ENCODE results near the gene ITGB5. TPM values are rescaled to one million over a fixed set of nuclear protein-coding genes. Genes with fewer than 3 reads are reported as not detected.
A peak's percentile ranks its signal among the peaks of the same experiment; 100 is the strongest.

Gene ITGB5
- polyA plus RNA-seq, 3 donors = 0.68 to 1.2 (median 1.0) TPM

DNA sequence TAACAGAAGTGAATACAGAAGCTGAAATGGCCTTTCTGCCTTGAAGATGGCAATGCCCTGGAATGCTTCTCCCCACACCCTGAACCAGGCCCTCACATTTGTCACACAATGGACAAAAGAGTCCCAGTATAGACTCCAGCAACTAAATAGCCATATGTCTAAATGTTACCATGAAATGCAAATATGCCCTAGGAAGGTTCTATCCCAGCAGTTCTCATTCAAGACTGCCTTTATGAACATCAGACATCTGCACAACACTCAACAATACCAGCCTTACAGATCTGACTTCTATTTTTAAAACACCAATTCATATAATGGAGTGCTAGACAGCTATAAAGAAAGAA lies 7.9 kb downstream of the ITGB5 start:
- Histone ChIP-seq H4K20me1 (ENCODE audit: insufficient read depth, low read length) (no peaks in the 10 kb centered on the region), H3K9ac (ENCODE audit: insufficient read depth, low read length, poor library complexity, severe bottlenecking) (no peak overlapping the region), H2AFZ (ENCODE audit: insufficient read depth, low read depth, low read length, poor library complexity, severe bottlenecking) (no peak overlapping the region), H3K4me1 (ENCODE audit: control insufficient read depth in 1 of 2, insufficient read depth in 2 of 2, low read length in 2 of 2) (peaks cover 35 to 47% of the 10 kb centered on the region in 2 donors), H3K27ac (ENCODE audit: low read depth in 1 of 2, low read length in 2 of 2) (no peak overlapping the region), H3K36me3 (replicated peaks in 1 of 2; ENCODE audit: control insufficient read depth in 1 of 2, insufficient read depth in 2 of 2, low read length in 2 of 2) (no peaks in the 10 kb centered on the region), H3K27me3 (ENCODE audit: control insufficient read depth in 2 of 2, insufficient read depth in 2 of 2, low read length in 2 of 2) (peaks cover 0 to 3% of the 10 kb centered on the region in 2 donors), H3K4me2 (replicated peaks; ENCODE audit: extremely low read depth, low read length, poor library complexity, severe bottlenecking) (no peak overlapping the region), H3K9me3 (replicated peaks in 1 of 2; ENCODE audit: control insufficient read depth in 1 of 2, insufficient read depth in 1 of 2, low read length in 2 of 2) (no peaks in the 10 kb centered on the region), H3K4me3 (replicated peaks in 1 of 3; ENCODE audit: low read depth in 2 of 3, low read length in 3 of 3) (no peak overlapping the region), H3K79me2 (ENCODE audit: insufficient read depth, low read length) (no peaks in the 10 kb centered on the region)
- TF ChIP-seq, protein P1, sequence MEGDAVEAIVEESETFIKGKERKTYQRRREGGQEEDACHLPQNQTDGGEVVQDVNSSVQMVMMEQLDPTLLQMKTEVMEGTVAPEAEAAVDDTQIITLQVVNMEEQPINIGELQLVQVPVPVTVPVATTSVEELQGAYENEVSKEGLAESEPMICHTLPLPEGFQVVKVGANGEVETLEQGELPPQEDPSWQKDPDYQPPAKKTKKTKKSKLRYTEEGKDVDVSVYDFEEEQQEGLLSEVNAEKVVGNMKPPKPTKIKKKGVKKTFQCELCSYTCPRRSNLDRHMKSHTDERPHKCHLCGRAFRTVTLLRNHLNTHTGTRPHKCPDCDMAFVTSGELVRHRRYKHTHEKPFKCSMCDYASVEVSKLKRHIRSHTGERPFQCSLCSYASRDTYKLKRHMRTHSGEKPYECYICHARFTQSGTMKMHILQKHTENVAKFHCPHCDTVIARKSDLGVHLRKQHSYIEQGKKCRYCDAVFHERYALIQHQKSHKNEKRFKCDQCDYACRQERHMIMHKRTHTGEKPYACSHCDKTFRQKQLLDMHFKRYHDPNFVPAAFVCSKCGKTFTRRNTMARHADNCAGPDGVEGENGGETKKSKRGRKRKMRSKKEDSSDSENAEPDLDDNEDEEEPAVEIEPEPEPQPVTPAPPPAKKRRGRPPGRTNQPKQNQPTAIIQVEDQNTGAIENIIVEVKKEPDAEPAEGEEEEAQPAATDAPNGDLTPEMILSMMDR (IDR thresholded peaks at IDR 0.05) = no peak
- Mint-ChIP-seq H3K27me3 (ENCODE audit: low read depth in 3 of 3) (peaks cover 11 to 16% (median 13%) of the 10 kb centered on the region in 3 donors), H3K36me3 (no peaks in the 10 kb centered on the region), H3K9me3 (peaks cover 0 to 4% (median 0%) of the 10 kb centered on the region in 7 donors), H3K4me3 (peak overlapping the region in 1 of 2 donors; percentile 77), H3K27ac (peak overlapping the region in 2 of 7 donors; percentile 5 to 18), H3K4me1 (peaks cover 45% of the 10 kb centered on the region)
- no peak for DNase-seq
- intact Hi-C loops (cut with micrococcal nuclease) = no loop called here

DNA sequence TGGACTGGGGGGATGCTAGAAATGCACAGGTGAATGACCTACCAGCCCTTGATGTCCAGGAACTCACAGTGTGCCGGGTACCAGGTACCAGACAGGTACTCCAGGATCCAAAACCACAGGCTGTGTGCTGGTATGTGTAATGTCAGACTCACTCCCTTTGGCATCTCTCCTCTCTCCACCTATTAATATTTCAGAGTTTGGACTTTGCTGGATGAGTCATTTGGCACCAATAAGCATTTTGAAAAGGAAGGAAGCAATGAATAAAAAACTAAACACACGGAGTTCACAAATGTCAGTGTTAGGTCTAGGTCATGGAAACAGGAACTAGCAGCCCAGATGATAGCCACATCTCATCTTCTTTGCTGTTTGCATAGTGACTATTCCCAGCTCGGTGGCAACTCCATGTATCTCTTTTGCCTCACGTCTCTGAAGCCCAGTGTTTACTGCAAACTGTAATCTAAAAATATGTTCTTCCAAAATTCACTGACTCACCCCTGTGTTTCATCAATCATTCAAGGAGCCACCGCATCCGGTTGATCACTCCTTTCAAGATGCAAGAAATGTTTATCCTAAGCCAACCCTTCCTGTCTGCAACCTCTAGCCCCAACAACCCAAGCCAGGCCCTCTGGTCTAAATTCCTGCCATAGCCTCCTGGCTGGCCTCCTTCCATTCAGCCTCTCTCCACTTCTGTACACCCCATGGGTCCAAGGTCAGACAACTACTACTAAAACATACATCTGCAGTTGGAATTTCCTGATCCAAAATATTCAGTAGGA lies 8.4 kb downstream of the ITGB5 start:
- WGBS (ENCODE audit: insufficient coverage) = 0% methylated on average over 5 of the region's 6 CpGs
- H3K9me3 Mint-ChIP-seq = peaks cover 0 to 2% (median 0%) of the 10 kb centered on the region in 7 donors
- peak overlapping the region in 6 of 7 donors; percentile 5 to 65 (median 57) for H3K27ac Mint-ChIP-seq
- H3K4me3 Mint-ChIP-seq = peak overlapping the region; percentile 17 to 77
- H3K9me3 ChIP-seq (replicated peaks in 1 of 2; ENCODE audit: control insufficient read depth in 1 of 2, insufficient read depth in 1 of 2, low read length in 2 of 2) = no peaks in the 10 kb centered on the region
- peak overlapping the region; percentile 23 for H3K4me2 ChIP-seq (replicated peaks; ENCODE audit: extremely low read depth, low read length, poor library complexity, severe bottlenecking)
- peaks cover 45% of the 10 kb centered on the region for H3K4me1 Mint-ChIP-seq
- H3K4me3 ChIP-seq (replicated peaks in 1 of 3; ENCODE audit: low read depth in 2 of 3, low read length in 3 of 3) = no peak overlapping the region
- H3K4me1 ChIP-seq (ENCODE audit: control insufficient read depth in 1 of 2, insufficient read depth in 2 of 2, low read length in 2 of 2) = peaks cover 35 to 47% of the 10 kb centered on the region in 2 donors
- H3K27me3 ChIP-seq (ENCODE audit: control insufficient read depth in 2 of 2, insufficient read depth in 2 of 2, low read length in 2 of 2) = peaks cover 0 to 1% of the 10 kb centered on the region in 2 donors
- no peak overlapping the region for H3K9ac ChIP-seq (ENCODE audit: insufficient read depth, low read length, poor library complexity, severe bottlenecking)
- TF ChIP-seq, protein P1 (IDR thresholded peaks at IDR 0.05) = no peak
- H3K36me3 Mint-ChIP-seq = no peaks in the 10 kb centered on the region
- H3K79me2 ChIP-seq (ENCODE audit: insufficient read depth, low read length) = no peaks in the 10 kb centered on the region
- DNase-seq = peak; percentile 30 to 64 (median 41)
- intact Hi-C loops (cut with micrococcal nuclease) = no loop called here
- no peaks in the 10 kb centered on the region for H3K36me3 ChIP-seq (replicated peaks in 1 of 2; ENCODE audit: control insufficient read depth in 1 of 2, insufficient read depth in 2 of 2, low read length in 2 of 2)
- peaks cover 6 to 11% (median 7%) of the 10 kb centered on the region in 3 donors for H3K27me3 Mint-ChIP-seq (ENCODE audit: low read depth in 3 of 3)
- H4K20me1 ChIP-seq (ENCODE audit: insufficient read depth, low read length) = no peaks in the 10 kb centered on the region
- no peak overlapping the region for H3K27ac ChIP-seq (ENCODE audit: low read depth in 1 of 2, low read length in 2 of 2)
- no peak overlapping the region for H2AFZ ChIP-seq (ENCODE audit: insufficient read depth, low read depth, low read length, poor library complexity, severe bottlenecking)

Measured in CD14-positive monocyte (primary cell).